WTC11 (cell line): ENCODE data around the gene WNT3A. TPM values are rescaled to one million over a fixed set of nuclear protein-coding genes. Genes with fewer than 3 reads are reported as not detected.

ENCODE experiments used
- ATAC-seq: fragments of 200-7000 bp; cut with Tn5 transposase; 2 replicates; pipeline ENCODE4 v1.10.0; 2021; ENCODE audit warnings: mild to moderate bottlenecking, moderate library complexity
- CTCF ChIA-PET: fragments of 300-600 bp; sonication (Branson Sonifier 250); formaldehyde crosslinking; loops from one replicate; lab custom pipeline; 2021; ENCODE audit warnings: antibody characterized with exemption; lab: Charles Lee
- POLR2A ChIA-PET: fragments of 350-600 bp; sonication (Branson Sonifier 250); formaldehyde crosslinking; loops from one replicate; lab custom pipeline; 2021; ENCODE audit warnings: antibody characterized with exemption; lab: Charles Lee
- DNase-seq: peaks from one replicate; pipeline ENCODE4 v3.0.0; 2021; ENCODE audit warnings: low spot score
- H3K27ac Mint-ChIP-seq: 2 replicates; pipeline ENCODE4 v1.8.0; 2021; ENCODE audit warnings: mixed read lengths
- H3K27me3 Mint-ChIP-seq: 2 replicates; pipeline ENCODE4 v1.8.0; 2021; ENCODE audit warnings: low read depth, mild to moderate bottlenecking, moderate library complexity, mixed read lengths
- H3K36me3 Mint-ChIP-seq: 2 replicates; pipeline ENCODE4 v1.8.0; 2021; ENCODE audit warnings: mixed read lengths
- H3K4me1 Mint-ChIP-seq: 2 replicates; pipeline ENCODE4 v1.8.0; 2022; ENCODE audit warnings: mixed read lengths
- H3K4me3 Mint-ChIP-seq: 2 replicates; pipeline ENCODE4 v1.8.0; 2021; ENCODE audit warnings: mild to moderate bottlenecking, moderate library complexity, mixed read lengths
- H3K9me3 Mint-ChIP-seq: 2 replicates; pipeline ENCODE4 v1.8.0; 2021; ENCODE audit warnings: mixed read lengths
- ATF1 ChIP-seq: sonication (generic); formaldehyde crosslinking; IDR thresholded peaks from 2 replicates; pipeline ENCODE4 v1.8.1; 2023; ENCODE audit warnings: mild to moderate bottlenecking, moderate library complexity, missing genetic modification reagents
- CREB1 ChIP-seq: sonication (generic); formaldehyde crosslinking; IDR thresholded peaks from 2 replicates; pipeline ENCODE4 v1.8.0; 2023; ENCODE audit warnings: mild to moderate bottlenecking, missing genetic modification reagents
- E2F4 ChIP-seq: sonication (generic); formaldehyde crosslinking; IDR thresholded peaks from 2 replicates; pipeline ENCODE4 v1.8.1; 2022; ENCODE audit warnings: low read depth, mild to moderate bottlenecking, moderate library complexity, missing genetic modification reagents, borderline replicate concordance
- EMX1 ChIP-seq: fragments of 250-450 bp; sonication (Bioruptor Pico); IDR thresholded peaks from 2 replicates; pipeline ENCODE4 v1.8.0; 2021; ENCODE audit warnings: mild to moderate bottlenecking
- JAZF1 ChIP-seq: fragments of 250-450 bp; sonication (Bioruptor Pico); IDR thresholded peaks from 2 replicates; pipeline ENCODE4 v1.9.0; 2021; ENCODE audit warnings: moderate library complexity, mild to moderate bottlenecking, inconsistent platforms
- JUN ChIP-seq: sonication (generic); formaldehyde crosslinking; IDR thresholded peaks from 2 replicates; pipeline ENCODE4 v1.8.0; 2023; ENCODE audit warnings: mild to moderate bottlenecking, missing genetic modification reagents
- MYBL2 ChIP-seq: sonication (generic); formaldehyde crosslinking; IDR thresholded peaks from 2 replicates; pipeline ENCODE4 v1.8.1; 2023; ENCODE audit warnings: mild to moderate bottlenecking, moderate library complexity, missing genetic modification reagents
- NFE2L1 ChIP-seq: sonication (generic); formaldehyde crosslinking; IDR thresholded peaks from 2 replicates; pipeline ENCODE4 v1.8.1; 2023; ENCODE audit warnings: missing genetic modification reagents
- RELA ChIP-seq: sonication (generic); formaldehyde crosslinking; IDR thresholded peaks from 2 replicates; pipeline ENCODE4 v1.8.1; 2022; ENCODE audit warnings: missing genetic modification reagents, mild to moderate bottlenecking, borderline replicate concordance
- TEAD1 ChIP-seq: sonication (generic); formaldehyde crosslinking; IDR thresholded peaks from 2 replicates; pipeline ENCODE4 v1.8.0; 2022; ENCODE audit warnings: mild to moderate bottlenecking, missing genetic modification reagents
- ZBTB21 ChIP-seq: sonication (generic); formaldehyde crosslinking; IDR thresholded peaks from 2 replicates; pipeline ENCODE4 v1.8.1; 2023; ENCODE audit warnings: mild to moderate bottlenecking, missing genetic modification reagents, borderline replicate concordance
- ZNF121 ChIP-seq: sonication (generic); formaldehyde crosslinking; IDR thresholded peaks from 2 replicates; pipeline ENCODE4 v1.8.0; 2023; ENCODE audit warnings: missing genetic modification reagents
- ZNF263 ChIP-seq: sonication (generic); formaldehyde crosslinking; IDR thresholded peaks from 2 replicates; pipeline ENCODE4 v1.8.1; 2022; ENCODE audit warnings: low read depth, mild to moderate bottlenecking, moderate library complexity, missing genetic modification reagents
- ZNF416 ChIP-seq: fragments of 250-450 bp; sonication (Bioruptor Pico); IDR thresholded peaks from 2 replicates; pipeline ENCODE4 v1.9.0; 2021; ENCODE audit warnings: mild to moderate bottlenecking, inconsistent platforms
- ZNF425 ChIP-seq: fragments of 250-450 bp; sonication (Bioruptor Pico); conservative IDR thresholded peaks from 2 replicates; pipeline ENCODE4 v1.9.0; 2021; ENCODE audit warnings: mild to moderate bottlenecking
- ZNF512 ChIP-seq: sonication (generic); formaldehyde crosslinking; IDR thresholded peaks from 2 replicates; pipeline ENCODE4 v1.8.1; 2022; ENCODE audit warnings: missing genetic modification reagents, borderline replicate concordance
- ZNF671 ChIP-seq: fragments of 250-450 bp; sonication (Bioruptor Pico); IDR thresholded peaks from 2 replicates; pipeline ENCODE4 v1.8.0; 2021; ENCODE audit warnings: mild to moderate bottlenecking
- total RNA-seq: library from RNA; stranded (reverse); gene quantifications from 3 replicates; pipeline ENCODE4 v1.2.3, GENCODE V29; 2021
- TF ChIP-seq, protein P1 (sequence below): sonication (generic); formaldehyde crosslinking; IDR thresholded peaks from 2 replicates; pipeline ENCODE4 v1.8.0; 2023; ENCODE audit warnings: missing genetic modification reagents, mild to moderate bottlenecking, borderline replicate concordance
- TF ChIP-seq, protein P2 (sequence below): sonication (generic); formaldehyde crosslinking; IDR thresholded peaks from 2 replicates; pipeline ENCODE4 v1.8.0; 2023; ENCODE audit warnings: missing genetic modification reagents
- TF ChIP-seq, protein P3 (sequence below): fragments of 250-450 bp; sonication (Bioruptor Pico); IDR thresholded peaks from 2 replicates; pipeline ENCODE4 v1.8.0; 2021; ENCODE audit warnings: mild to moderate bottlenecking

The WNT3A gene
- total RNA-seq, 1 experiment from 2014 or later, result 0.17 TPM

DNA sequence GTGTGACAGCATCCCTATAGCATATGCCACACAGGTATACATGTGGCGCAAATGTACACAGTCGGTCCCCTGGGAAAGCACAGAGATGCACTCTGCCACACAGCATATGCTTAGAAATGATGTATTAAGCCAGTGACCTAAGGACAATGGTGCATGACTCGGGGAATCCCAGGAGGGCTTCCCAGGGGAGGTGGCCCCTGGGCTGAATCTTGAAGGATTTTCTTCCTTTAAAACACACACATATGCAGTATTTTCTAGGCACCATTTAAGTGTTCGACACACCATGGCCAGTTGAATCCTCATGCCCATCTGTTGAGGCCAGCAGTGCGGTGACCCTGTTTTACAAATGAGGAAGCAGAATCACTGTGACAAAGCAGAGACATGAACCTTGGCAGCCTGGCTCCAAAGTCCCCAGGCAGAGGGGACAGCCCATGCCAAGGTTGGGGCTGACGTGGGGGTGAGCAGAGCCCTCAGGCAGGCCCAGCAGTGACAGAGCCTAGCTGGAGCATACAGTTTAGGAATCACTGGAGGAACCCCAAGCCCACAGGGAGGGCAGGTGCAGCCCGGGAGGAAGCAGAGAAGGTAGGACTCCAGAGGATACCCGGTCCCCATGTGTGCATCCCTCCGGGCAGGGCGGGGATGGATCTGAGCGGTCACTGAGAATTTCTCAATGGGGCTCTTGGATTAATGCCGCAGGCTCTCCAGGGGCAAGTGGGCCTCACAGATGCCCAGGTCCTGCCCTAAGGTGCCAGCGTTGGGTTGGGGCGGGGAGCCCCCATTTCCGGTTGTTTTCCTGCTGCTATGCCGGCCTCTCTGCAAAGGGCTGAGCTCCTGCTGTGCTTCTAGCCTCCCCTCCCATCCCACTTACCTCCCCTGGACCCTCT, 28.4 kb downstream of the WNT3A start (continued):
- TF ChIP-seq, protein P1, sequence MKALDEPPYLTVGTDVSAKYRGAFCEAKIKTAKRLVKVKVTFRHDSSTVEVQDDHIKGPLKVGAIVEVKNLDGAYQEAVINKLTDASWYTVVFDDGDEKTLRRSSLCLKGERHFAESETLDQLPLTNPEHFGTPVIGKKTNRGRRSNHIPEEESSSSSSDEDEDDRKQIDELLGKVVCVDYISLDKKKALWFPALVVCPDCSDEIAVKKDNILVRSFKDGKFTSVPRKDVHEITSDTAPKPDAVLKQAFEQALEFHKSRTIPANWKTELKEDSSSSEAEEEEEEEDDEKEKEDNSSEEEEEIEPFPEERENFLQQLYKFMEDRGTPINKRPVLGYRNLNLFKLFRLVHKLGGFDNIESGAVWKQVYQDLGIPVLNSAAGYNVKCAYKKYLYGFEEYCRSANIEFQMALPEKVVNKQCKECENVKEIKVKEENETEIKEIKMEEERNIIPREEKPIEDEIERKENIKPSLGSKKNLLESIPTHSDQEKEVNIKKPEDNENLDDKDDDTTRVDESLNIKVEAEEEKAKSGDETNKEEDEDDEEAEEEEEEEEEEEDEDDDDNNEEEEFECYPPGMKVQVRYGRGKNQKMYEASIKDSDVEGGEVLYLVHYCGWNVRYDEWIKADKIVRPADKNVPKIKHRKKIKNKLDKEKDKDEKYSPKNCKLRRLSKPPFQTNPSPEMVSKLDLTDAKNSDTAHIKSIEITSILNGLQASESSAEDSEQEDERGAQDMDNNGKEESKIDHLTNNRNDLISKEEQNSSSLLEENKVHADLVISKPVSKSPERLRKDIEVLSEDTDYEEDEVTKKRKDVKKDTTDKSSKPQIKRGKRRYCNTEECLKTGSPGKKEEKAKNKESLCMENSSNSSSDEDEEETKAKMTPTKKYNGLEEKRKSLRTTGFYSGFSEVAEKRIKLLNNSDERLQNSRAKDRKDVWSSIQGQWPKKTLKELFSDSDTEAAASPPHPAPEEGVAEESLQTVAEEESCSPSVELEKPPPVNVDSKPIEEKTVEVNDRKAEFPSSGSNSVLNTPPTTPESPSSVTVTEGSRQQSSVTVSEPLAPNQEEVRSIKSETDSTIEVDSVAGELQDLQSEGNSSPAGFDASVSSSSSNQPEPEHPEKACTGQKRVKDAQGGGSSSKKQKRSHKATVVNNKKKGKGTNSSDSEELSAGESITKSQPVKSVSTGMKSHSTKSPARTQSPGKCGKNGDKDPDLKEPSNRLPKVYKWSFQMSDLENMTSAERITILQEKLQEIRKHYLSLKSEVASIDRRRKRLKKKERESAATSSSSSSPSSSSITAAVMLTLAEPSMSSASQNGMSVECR (CRISPR knock-in tag), result no peak
- no peak for TF ChIP-seq EMX1 (CRISPR knock-in tag)
- TF ChIP-seq, protein P2, sequence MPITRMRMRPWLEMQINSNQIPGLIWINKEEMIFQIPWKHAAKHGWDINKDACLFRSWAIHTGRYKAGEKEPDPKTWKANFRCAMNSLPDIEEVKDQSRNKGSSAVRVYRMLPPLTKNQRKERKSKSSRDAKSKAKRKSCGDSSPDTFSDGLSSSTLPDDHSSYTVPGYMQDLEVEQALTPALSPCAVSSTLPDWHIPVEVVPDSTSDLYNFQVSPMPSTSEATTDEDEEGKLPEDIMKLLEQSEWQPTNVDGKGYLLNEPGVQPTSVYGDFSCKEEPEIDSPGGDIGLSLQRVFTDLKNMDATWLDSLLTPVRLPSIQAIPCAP (CRISPR knock-in tag), result no peak
- TF ChIP-seq ZNF416 (CRISPR knock-in tag), result no peak
- TF ChIP-seq JUN, result no peak
- no peak for TF ChIP-seq E2F4 (CRISPR knock-in tag)
- no peak for TF ChIP-seq ZNF512 (CRISPR knock-in tag)
- TF ChIP-seq, protein P3, sequence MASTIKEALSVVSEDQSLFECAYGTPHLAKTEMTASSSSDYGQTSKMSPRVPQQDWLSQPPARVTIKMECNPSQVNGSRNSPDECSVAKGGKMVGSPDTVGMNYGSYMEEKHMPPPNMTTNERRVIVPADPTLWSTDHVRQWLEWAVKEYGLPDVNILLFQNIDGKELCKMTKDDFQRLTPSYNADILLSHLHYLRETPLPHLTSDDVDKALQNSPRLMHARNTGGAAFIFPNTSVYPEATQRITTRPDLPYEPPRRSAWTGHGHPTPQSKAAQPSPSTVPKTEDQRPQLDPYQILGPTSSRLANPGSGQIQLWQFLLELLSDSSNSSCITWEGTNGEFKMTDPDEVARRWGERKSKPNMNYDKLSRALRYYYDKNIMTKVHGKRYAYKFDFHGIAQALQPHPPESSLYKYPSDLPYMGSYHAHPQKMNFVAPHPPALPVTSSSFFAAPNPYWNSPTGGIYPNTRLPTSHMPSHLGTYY, result no peak

DNA sequence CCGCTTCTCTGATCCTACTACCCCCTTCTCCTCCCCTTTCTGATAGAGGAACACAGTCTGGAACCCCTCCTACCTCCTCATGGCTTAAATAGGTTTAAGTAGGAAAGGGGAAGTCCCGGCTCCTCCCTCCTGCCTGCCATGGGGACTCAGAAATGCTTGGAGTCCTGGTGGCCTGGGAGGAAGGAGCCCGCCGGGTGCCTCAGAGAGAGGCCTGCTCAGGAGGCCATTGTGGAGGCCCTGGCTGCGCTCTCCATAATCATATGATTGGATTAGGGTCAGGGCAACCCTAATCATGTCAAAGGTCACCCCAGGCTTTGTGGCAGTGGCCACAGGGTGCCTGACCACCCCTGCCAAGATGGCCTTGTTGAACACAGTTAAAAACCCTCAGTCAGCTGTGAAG, 29.0 kb downstream of the WNT3A start:
- ATAC-seq (no peak), DNase-seq (no peak)
- POLR2A ChIA-PET, result no interaction called here
- CTCF ChIA-PET, result interaction anchor here (1.0 kb wide), 1 partner anchor 36 kb away, joined by 6 read pairs; no protein-coding TSS in a partner anchor
- Mint-ChIP-seq H3K36me3 (no peaks in the 10 kb centered on the region), H3K4me1 (0 out of 2 replicates have a peak, but pooled peaks cover 2% of the 10 kb centered on the region), H3K27ac (no peak overlapping the region), H3K9me3 (peaks cover 10% of the 10 kb centered on the region), H3K27me3 (peaks cover 29% of the 10 kb centered on the region), H3K4me3 (no peak overlapping the region)
- no peak for TF ChIP-seq MYBL2 (CRISPR knock-in tag)
- TF ChIP-seq NFE2L1 (CRISPR knock-in tag), result no peak

DNA sequence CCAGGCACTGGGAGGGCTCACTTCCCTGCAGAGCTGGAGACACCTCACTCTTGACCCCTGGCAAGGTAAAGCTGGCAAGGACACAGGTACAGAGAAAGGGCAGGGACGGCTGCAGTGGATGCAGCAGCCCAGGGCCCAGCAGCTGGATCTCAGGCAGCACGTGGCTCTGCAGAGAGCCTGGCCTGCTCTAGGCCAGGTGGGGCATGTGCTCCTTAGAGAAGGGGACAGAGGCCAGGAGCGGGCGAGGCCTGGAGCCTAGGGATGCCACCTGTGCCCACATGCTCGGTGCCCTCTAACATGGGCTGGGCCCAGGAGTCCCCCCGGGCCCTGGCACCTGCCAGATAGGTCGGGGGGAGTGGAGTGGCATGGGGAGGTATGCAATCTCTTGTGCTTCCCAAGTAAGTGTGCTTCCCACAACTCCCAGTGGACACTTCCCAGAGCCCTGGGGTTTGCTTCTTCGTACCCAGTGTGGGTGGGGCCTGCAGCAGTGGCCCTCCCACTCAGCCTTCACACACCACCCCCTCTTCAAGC, 30.0 kb downstream of the WNT3A start:
- H3K27me3 Mint-ChIP-seq, result peaks cover 28% of the 10 kb centered on the region
- CTCF ChIA-PET, result interaction anchor here (1.0 kb wide), 1 partner anchor 37 kb away, joined by 6 read pairs; no protein-coding TSS in a partner anchor
- no peak for DNase-seq
- H3K4me3 Mint-ChIP-seq, result peak overlapping the region; percentile 65; the same call in 1 of the 2 replicates
- H3K9me3 Mint-ChIP-seq, result peaks cover 10% of the 10 kb centered on the region
- no peak overlapping the region for H3K27ac Mint-ChIP-seq
- ATAC-seq, result no peak
- H3K36me3 Mint-ChIP-seq, result no peaks in the 10 kb centered on the region
- 0 out of 2 replicates have a peak, but pooled peaks cover 2% of the 10 kb centered on the region for H3K4me1 Mint-ChIP-seq
- POLR2A ChIA-PET, result interaction anchor here (0.6 kb wide), 1 partner anchor 422 kb away, joined by 5 read pairs; no protein-coding TSS in a partner anchor
- TF ChIP-seq TEAD1 (CRISPR knock-in tag) (no peak), ZNF263 (CRISPR knock-in tag) (no peak), JUN (no peak), ATF1 (no peak), RELA (CRISPR knock-in tag) (no peak), JAZF1 (CRISPR knock-in tag) (no peak), ZBTB21 (no peak), ZNF121 (no peak), ZNF671 (CRISPR knock-in tag) (no peak), ZNF425 (no peak), CREB1 (CRISPR knock-in tag) (no peak)
